ENCODE data around the gene CHST4.

- TF ChIP-seq EZH2phosphoT487 (IDR thresholded peaks at IDR 0.05; ENCODE audit: borderline replicate concordance, low read length) (no peak), CTCF (conservative IDR thresholded peaks at IDR 0.05; ENCODE audit: low read depth, low read length) (no peak)
Observed at GRCh38 chr16:71501547-71501946, 24.7 kb upstream of the CHST4 start.

Data from PC-3 (cell line).